Upper lobe of right lung (tissue), 1 donor: ENCODE measurements around the gene NNT. TPM values are rescaled to one million over a fixed set of nuclear protein-coding genes. Genes with fewer than 3 reads are reported as not detected.
"Not testable (repeated sequence)": the region's sequence is repeated elsewhere in the genome, so short reads cannot be mapped to it uniquely, and the experiment has no call there.

Source experiments
- ATAC-seq: fragments of 200-7000 bp; cut with Tn5 transposase; one replicate; pipeline ENCODE4 v1.9.1; 2020; ENCODE audit warnings: mild to moderate bottlenecking, moderate library complexity
- DNase-seq: peaks from one replicate; pipeline ENCODE4 v3.0.0-alpha.2; 2020
- H3K27ac ChIP-seq: fragments of 200-600 bp; one replicate; pipeline ENCODE4 v1.8.0; 2022
- H3K27me3 ChIP-seq: fragments of 200-600 bp; one replicate; pipeline ENCODE4 v1.8.0; 2022; ENCODE audit warnings: mild to moderate bottlenecking
- H3K36me3 ChIP-seq: fragments of 200-600 bp; one replicate; pipeline ENCODE4 v1.8.0; 2022
- H3K4me1 ChIP-seq: fragments of 200-600 bp; one replicate; pipeline ENCODE4 v1.8.0; 2022
- H3K4me3 ChIP-seq: fragments of 200-600 bp; one replicate; pipeline ENCODE4 v1.8.0; 2022; ENCODE audit warnings: mild to moderate bottlenecking
- H3K9me3 ChIP-seq: fragments of 200-600 bp; one replicate; pipeline ENCODE4 v1.8.0; 2022
- intact Hi-C: fragments of 100-400 bp; cut with DNase I; formaldehyde crosslinking; loops from one replicate; pipeline ENCODE4 v1.11.0; 2022
- total RNA-seq: library from RNA; stranded (reverse); fragmentation: NEBNext Ultra II Directional; extraction: Animal tissue kit (Norgen Biotek cat#: 25700); gene quantifications from one replicate; pipeline ENCODE4 v1.2.1, GENCODE V29; 2021
- TF ChIP-seq, protein P1 (sequence below): fragments of 200-600 bp; IDR thresholded peaks from one replicate; pipeline ENCODE4 v1.8.0; 2022; ENCODE audit warnings: antibody characterized with exemption
- donor health status: DM: no; HTN: yes; CAD: no; lungs with severe emphysema.

NNT gene
- total RNA-seq, 1 donor from 2014 or later, result 67.7 TPM

- Histone ChIP-seq H3K36me3 (peaks cover 77% of the 10 kb centered on the region), H3K4me3 (no peak overlapping the region), H3K27me3 (no peaks in the 10 kb centered on the region), H3K27ac (no peak overlapping the region), H3K9me3 (no peaks in the 10 kb centered on the region), H3K4me1 (no peaks in the 10 kb centered on the region)
- ATAC-seq, result no peak
- TF ChIP-seq, protein P1, sequence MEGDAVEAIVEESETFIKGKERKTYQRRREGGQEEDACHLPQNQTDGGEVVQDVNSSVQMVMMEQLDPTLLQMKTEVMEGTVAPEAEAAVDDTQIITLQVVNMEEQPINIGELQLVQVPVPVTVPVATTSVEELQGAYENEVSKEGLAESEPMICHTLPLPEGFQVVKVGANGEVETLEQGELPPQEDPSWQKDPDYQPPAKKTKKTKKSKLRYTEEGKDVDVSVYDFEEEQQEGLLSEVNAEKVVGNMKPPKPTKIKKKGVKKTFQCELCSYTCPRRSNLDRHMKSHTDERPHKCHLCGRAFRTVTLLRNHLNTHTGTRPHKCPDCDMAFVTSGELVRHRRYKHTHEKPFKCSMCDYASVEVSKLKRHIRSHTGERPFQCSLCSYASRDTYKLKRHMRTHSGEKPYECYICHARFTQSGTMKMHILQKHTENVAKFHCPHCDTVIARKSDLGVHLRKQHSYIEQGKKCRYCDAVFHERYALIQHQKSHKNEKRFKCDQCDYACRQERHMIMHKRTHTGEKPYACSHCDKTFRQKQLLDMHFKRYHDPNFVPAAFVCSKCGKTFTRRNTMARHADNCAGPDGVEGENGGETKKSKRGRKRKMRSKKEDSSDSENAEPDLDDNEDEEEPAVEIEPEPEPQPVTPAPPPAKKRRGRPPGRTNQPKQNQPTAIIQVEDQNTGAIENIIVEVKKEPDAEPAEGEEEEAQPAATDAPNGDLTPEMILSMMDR, result no peak
- intact Hi-C loops, result no loop called here
- DNase-seq, result no peak
These were observed 55.5 kb downstream of the NNT start for GRCh38 chr5:43658509-43658908.

DNA sequence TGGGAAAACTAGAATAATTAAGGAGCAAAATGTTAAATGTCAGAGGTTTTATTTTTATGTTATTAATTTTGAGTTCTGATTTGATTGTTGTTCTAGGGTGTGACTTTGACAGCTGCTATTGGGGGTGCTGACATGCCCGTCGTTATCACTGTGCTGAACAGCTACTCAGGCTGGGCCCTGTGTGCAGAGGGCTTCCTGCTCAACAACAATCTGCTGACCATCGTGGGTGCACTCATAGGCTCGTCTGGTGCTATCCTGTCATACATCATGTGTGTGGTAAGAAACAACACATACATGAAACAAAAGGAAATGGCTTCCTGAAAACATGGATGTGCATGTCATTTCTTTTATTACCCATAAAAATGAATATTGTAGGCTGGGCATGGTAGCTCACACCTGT, 56.1 kb downstream of the NNT start:
- DNase-seq (no peak), ATAC-seq (no peak)
- no peaks in the 10 kb centered on the region for H3K4me1 ChIP-seq
- TF ChIP-seq, protein P1, result no peak
- H3K36me3 ChIP-seq, result peaks cover 77% of the 10 kb centered on the region
- H3K9me3 ChIP-seq, result no peaks in the 10 kb centered on the region
- intact Hi-C loops, result no loop called here
- H3K27me3 ChIP-seq, result no peaks in the 10 kb centered on the region
- H3K27ac ChIP-seq, result no peak overlapping the region
- H3K4me3 ChIP-seq, result no peak overlapping the region

DNA sequence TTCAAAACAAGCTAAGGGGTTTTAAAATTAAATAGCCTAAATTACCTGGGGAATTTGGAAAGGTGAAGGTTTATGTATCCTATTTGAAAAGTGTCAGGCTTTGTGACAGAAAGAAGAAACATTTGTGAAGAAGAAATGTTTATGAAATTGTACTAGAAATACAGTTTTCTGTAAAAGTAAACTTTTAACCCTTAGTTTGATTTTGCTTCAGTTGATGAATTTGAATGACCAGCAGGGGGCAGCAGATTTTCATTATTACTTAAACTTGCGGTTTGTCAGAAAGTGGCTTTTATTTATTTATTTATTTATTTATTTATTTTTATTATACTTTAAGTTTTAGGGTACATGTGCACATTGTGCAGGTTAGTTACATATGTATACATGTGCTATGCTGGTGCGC, 58.1 kb downstream of the NNT start:
- DNase-seq, result no peak
- no peaks in the 10 kb centered on the region for H3K27me3 ChIP-seq
- no peak for ATAC-seq
- peaks cover 63% of the 10 kb centered on the region for H3K36me3 ChIP-seq
- intact Hi-C loops, result no loop called here
- H3K4me3 ChIP-seq, result no peak overlapping the region
- no peaks in the 10 kb centered on the region for H3K4me1 ChIP-seq
- TF ChIP-seq, protein P1, result peak; percentile 60
- H3K9me3 ChIP-seq, result no peaks in the 10 kb centered on the region
- H3K27ac ChIP-seq, result no peak overlapping the region

- H3K27me3 ChIP-seq, result no peaks in the 10 kb centered on the region
- H3K4me3 ChIP-seq, result no peak overlapping the region
- TF ChIP-seq, protein P1, result no peak
- H3K36me3 ChIP-seq, result peaks cover 35% of the 10 kb centered on the region
- intact Hi-C loops, result no loop called here
- no peak overlapping the region for H3K27ac ChIP-seq
- no peaks in the 10 kb centered on the region for H3K4me1 ChIP-seq
- no peaks in the 10 kb centered on the region for H3K9me3 ChIP-seq
- ATAC-seq (no peak), DNase-seq (no peak)
These were observed 60.9 kb downstream of the NNT start for GRCh38 chr5:43663916-43664315.

DNA sequence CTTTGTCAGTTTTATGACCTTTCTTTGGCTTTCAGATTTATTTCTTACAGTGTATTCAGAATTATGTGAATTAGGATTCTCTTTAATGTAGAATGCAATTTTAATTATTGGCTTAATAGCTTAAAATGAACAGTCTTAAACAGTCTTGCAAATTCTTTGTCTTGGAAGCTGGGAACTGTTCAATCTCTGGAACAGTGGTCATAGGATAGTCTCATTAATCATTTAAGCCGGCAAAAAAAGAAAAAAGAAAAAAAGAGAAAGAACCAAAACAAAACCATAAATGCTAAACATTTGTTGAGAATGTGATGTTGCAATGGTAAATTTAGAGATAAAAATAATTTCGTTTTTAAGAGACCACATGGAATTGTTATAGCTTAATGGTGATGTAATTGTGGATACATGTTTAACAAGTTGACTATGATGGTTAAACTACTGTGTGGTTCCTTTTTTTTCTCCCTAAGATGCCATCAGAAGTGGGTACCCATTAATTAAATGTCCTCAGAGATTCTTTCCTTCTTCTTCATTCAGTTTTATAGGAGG, 61.6 kb downstream of the NNT start:
- intact Hi-C loops, result no loop called here

GRCh38 chr5:43665749-43666148, 62.8 kb downstream of the NNT start:
- peaks cover 22% of the 10 kb centered on the region for H3K36me3 ChIP-seq
- H3K9me3 ChIP-seq, H3K4me1 ChIP-seq, ATAC-seq, DNase-seq, intact Hi-C loops, H3K27ac ChIP-seq, H3K4me3 ChIP-seq, H3K27me3 ChIP-seq: not testable (repeated sequence)

More for the DNA sequence above, 61.6 kb downstream of the NNT start:
- TF ChIP-seq, protein P1, result no peak
- Histone ChIP-seq H3K27ac (no peak overlapping the region), H3K4me1 (no peaks in the 10 kb centered on the region), H3K9me3 (no peaks in the 10 kb centered on the region), H3K4me3 (no peak overlapping the region), H3K27me3 (no peaks in the 10 kb centered on the region), H3K36me3 (peaks cover 28% of the 10 kb centered on the region)
- DNase-seq (no peak), ATAC-seq (no peak)

DNA sequence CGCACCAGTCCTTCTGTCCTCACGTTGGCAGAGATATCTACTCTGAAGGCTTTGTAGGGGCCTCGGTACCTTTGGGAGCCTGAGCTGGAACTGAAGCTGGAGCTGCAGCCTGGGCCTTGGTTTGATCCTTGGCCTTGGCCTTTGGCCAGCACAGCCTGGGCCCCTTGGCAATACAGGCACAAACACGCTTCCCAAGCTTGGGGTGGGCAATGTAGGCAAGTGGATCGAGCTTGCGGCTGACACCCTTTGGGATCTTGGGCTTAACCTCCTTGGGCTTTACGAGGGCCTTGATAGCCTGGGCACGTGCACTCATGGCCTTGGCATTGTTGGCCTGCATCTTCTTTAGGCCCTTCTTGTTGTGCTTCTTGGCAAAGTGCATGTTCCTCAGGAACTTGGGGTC, 63.7 kb downstream of the NNT start:
- H3K9me3 ChIP-seq, ATAC-seq, H3K4me1 ChIP-seq, H3K4me3 ChIP-seq, H3K27ac ChIP-seq, H3K27me3 ChIP-seq, intact Hi-C loops, DNase-seq: not testable (repeated sequence)
- peaks cover 22% of the 10 kb centered on the region for H3K36me3 ChIP-seq

DNA sequence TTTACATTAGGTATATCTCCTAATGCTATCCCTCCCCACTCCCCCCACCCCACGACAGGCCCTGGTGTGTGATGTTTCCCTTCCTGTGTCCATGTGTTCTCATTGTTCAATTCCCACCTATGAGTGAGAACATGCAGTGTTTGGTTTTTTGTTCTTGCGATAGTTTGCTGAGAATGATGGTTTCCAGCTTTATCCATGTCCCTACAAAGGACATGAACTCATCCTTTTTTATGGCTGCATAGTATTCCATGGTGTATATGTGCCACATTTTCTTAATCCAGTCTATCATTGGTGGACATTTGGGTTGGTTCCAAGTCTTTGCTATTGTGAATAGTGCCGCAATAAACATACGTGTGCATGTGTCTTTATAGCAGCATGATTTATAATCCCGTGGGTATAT, 64.4 kb downstream of the NNT start:
- H3K4me3 ChIP-seq, DNase-seq, H3K27me3 ChIP-seq, H3K9me3 ChIP-seq, H3K27ac ChIP-seq, ATAC-seq, H3K4me1 ChIP-seq, intact Hi-C loops: not testable (repeated sequence)
- peaks cover 16% of the 10 kb centered on the region for H3K36me3 ChIP-seq
